G401 (cell line): Measurements from ENCODE around the gene STARD3. TPM values are rescaled to one million over a fixed set of nuclear protein-coding genes. Genes with fewer than 3 reads are reported as not detected.

Source experiments
- DNase-seq: peaks from one replicate; pipeline ENCODE4 v3.0.0-alpha.2; 2015; ENCODE audit warnings: low spot score
- in situ Hi-C: cut with HindIII; loops from 2 replicates; pipeline ENCODE4 v1.10.0; 2016; ENCODE audit warnings: low sequenced_read_pairs, mixed read lengths
- total RNA-seq: library from RNA; depleted of rRNA; stranded (reverse); fragments of >200 nt; shearing (Covaris generic); gene quantifications from 2 replicates; pipeline ENCODE4 v1.2.3, GENCODE V29; 2014

The STARD3 gene
- total RNA-seq, 1 experiment from 2014 or later, result 30.8 TPM

- in situ Hi-C loops, result no loop called here
- peak; percentile 83 for DNase-seq
Measured at GRCh38 chr17:39617446-39618245, 19.3 kb upstream of the STARD3 start.

- in situ Hi-C loops, result no loop called here
- DNase-seq, result peak; percentile 54
Measured at GRCh38 chr17:39618246-39618913, 18.6 kb upstream of the STARD3 start.

- DNase-seq, result peak; percentile 15
- in situ Hi-C loops, result no loop called here
Measured at GRCh38 chr17:39618956-39619785, 17.8 kb upstream of the STARD3 start.

- in situ Hi-C loops, result no loop called here
Measured at GRCh38 chr17:39619786-39620101, 17.2 kb upstream of the STARD3 start.

GRCh38 chr17:39621523-39622379, 15.2 kb upstream of the STARD3 start:
- DNase-seq, result peak; percentile 91
- in situ Hi-C loops, result no loop called here

More at GRCh38 chr17:39619786-39620101, 17.2 kb upstream of the STARD3 start:
- DNase-seq, result no peak

- in situ Hi-C loops, result no loop called here
Measured at GRCh38 chr17:39622380-39623006, 14.5 kb upstream of the STARD3 start.

GRCh38 chr17:39623356-39623950, 13.5 kb upstream of the STARD3 start:
- in situ Hi-C loops, result no loop called here
- DNase-seq, result peak; percentile 86

More at GRCh38 chr17:39622380-39623006, 14.5 kb upstream of the STARD3 start:
- no peak for DNase-seq

GRCh38 chr17:39624313-39624712, 12.6 kb upstream of the STARD3 start:
- in situ Hi-C loops, result no loop called here
- no peak for DNase-seq

- in situ Hi-C loops, result no loop called here
- DNase-seq, result no peak
Measured at GRCh38 chr17:39625198-39625785, 11.7 kb upstream of the STARD3 start.

- DNase-seq, result peak; percentile 20
- in situ Hi-C loops, result no loop called here
Measured at GRCh38 chr17:39626171-39627046, 10.5 kb upstream of the STARD3 start, which contains the start of gene PPP1R1B. PPP1R1B (plus strand) TSS chr17:39626952; CDS start chr17:39627393, 441 bp downstream.

- in situ Hi-C loops, result no loop called here
- no peak for DNase-seq
Measured at GRCh38 chr17:39627047-39627711, 9.8 kb upstream of the STARD3 start.

GRCh38 chr17:39627712-39628516, 9.0 kb upstream of the STARD3 start:
- in situ Hi-C loops, result no loop called here
- no peak for DNase-seq

- DNase-seq, result no peak
- in situ Hi-C loops, result no loop called here
Measured at GRCh38 chr17:39628655-39629493, 8.1 kb upstream of the STARD3 start.

- in situ Hi-C loops, result no loop called here
- no peak for DNase-seq
Measured at GRCh38 chr17:39629494-39629880, 7.5 kb upstream of the STARD3 start.

- in situ Hi-C loops, result no loop called here
Measured at GRCh38 chr17:39629898-39630297, 7.0 kb upstream of the STARD3 start.

More at GRCh38 chr17:39629898-39630297, 7.0 kb upstream of the STARD3 start:
- no peak for DNase-seq
